GM18502 (cell line): ENCODE data around the gene HOXB8.

Experiments
- ATAC-seq: cut with Tn5 transposase; IDR thresholded peaks from one replicate; pipeline ENCODE4 v1.9.1; 2021; ENCODE audit warnings: mild to moderate bottlenecking; ENCODE audit not compliant: unreplicated experiment, poor library complexity

The HOXB8 gene

GRCh38 chr17:48639136-48639535, 24.0 kb upstream of the HOXB8 start:
- ATAC-seq = no peak

GRCh38 chr17:48637323-48638260, 22.5 kb upstream of the HOXB8 start:
- no peak for ATAC-seq

GRCh38 chr17:48636177-48637018, 21.3 kb upstream of the HOXB8 start:
- peak; percentile 57 for ATAC-seq

- ATAC-seq = no peak
These were observed 19.6 kb upstream of the HOXB8 start for GRCh38 chr17:48634493-48635208.

GRCh38 chr17:48633266-48633677, 18.2 kb upstream of the HOXB8 start:
- no peak for ATAC-seq

GRCh38 chr17:48632579-48633265, 17.6 kb upstream of the HOXB8 start:
- no peak for ATAC-seq

GRCh38 chr17:48631693-48632578, 16.8 kb upstream of the HOXB8 start:
- no peak for ATAC-seq

- ATAC-seq = no peak
These were observed 16.0 kb upstream of the HOXB8 start for GRCh38 chr17:48630925-48631692.

GRCh38 chr17:48630009-48630924, 15.2 kb upstream of the HOXB8 start:
- no peak for ATAC-seq

GRCh38 chr17:48629411-48629759, 14.3 kb upstream of the HOXB8 start:
- ATAC-seq = no peak

- ATAC-seq = no peak
These were observed 13.7 kb upstream of the HOXB8 start for GRCh38 chr17:48628649-48629410.

- no peak for ATAC-seq
These were observed 12.8 kb upstream of the HOXB8 start for GRCh38 chr17:48627623-48628521.

- no peak for ATAC-seq
These were observed 12.1 kb upstream of the HOXB8 start for GRCh38 chr17:48627118-48627597.

- no peak for ATAC-seq
These were observed 11.4 kb upstream of the HOXB8 start, which contains the start of gene HOXB9 for GRCh38 chr17:48626245-48627117. HOXB9 (minus strand) TSS chr17:48626358; CDS start chr17:48626269, 89 bp downstream.
